GM12892 (cell line): Measurements from ENCODE around the gene CDC42SE2.
"Not testable (repeated sequence)": the region's sequence is repeated elsewhere in the genome, so short reads cannot be mapped to it uniquely, and the experiment has no call there.

ENCODE experiments used
- DNase-seq: peaks from one replicate; pipeline ENCODE4 v3.0.0; 2011; ENCODE audit not compliant: insufficient read length
- FAIRE-seq: peaks from 2 replicates; lab custom pipeline; 2011; peaks lifted over from hg19 to GRCh38; lab: Jason Lieb, UNC
- POLR2A ChIP-seq: IDR thresholded peaks from 2 replicates; pipeline ENCODE4 v1.6.1; 2011; ENCODE audit warnings: low read depth, low read length, control low read depth
- POLR2AphosphoS5 ChIP-seq: IDR thresholded peaks from 2 replicates; pipeline ENCODE4 v1.6.1; 2011; ENCODE audit warnings: low read depth, low read length, control low read depth
- TAF1 ChIP-seq: IDR thresholded peaks from 2 replicates; pipeline ENCODE4 v1.6.1; 2011; ENCODE audit warnings: low read depth, mild to moderate bottlenecking, control low read depth, low read length, borderline replicate concordance

CDC42SE2 gene

DNA sequence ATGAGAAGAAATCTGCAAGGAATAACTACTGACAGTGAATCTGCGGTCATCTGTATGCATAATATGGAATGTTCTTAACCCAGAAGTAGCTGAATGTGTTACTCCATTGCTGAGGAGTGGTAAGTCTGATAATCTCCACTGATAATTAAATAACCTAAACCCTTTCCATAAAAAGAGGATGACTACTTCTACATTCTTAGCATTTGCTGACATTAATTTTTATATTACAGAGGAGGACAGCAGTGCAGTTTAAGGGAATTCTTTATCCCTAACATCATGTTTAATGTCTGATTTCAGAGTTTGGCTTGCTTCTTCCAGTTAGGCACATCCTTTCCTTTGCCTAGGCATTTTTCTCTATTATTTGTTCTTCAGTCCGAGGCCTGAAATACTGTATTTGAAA lies 52.2 kb downstream of the CDC42SE2 start:
- FAIRE-seq (no peak), DNase-seq (no peak)
- TF ChIP-seq TAF1: no peak
- no peak for TF ChIP-seq POLR2A
- no peak for TF ChIP-seq POLR2AphosphoS5

- no peak for TF ChIP-seq POLR2A
- no peak for TF ChIP-seq POLR2AphosphoS5
- no peak for TF ChIP-seq TAF1
- FAIRE-seq (no peak), DNase-seq (no peak)
Observed at GRCh38 chr5:131316822-131317221, 53.0 kb downstream of the CDC42SE2 start.

DNA sequence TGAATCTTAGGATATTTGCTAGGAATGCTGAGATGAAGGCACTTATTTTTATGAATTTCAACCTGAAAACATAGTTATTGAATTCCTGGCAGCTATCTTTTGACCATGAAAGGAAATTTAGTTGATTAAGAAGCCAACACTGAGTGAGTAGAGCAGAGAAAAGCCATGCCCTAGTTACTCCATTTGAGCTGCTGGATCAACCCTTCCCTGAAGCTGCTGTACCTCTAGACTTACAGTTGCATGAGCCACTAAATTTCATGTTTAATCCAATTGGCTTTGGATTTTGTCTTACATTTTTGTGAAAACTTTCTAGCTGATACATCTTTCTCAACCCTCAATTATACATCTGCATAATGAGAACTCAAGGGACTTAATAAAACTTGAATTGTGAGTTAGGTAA lies 54.6 kb downstream of the CDC42SE2 start:
- TF ChIP-seq POLR2A (no peak), TAF1 (no peak), POLR2AphosphoS5 (no peak)
- FAIRE-seq (no peak), DNase-seq (no peak)

DNA sequence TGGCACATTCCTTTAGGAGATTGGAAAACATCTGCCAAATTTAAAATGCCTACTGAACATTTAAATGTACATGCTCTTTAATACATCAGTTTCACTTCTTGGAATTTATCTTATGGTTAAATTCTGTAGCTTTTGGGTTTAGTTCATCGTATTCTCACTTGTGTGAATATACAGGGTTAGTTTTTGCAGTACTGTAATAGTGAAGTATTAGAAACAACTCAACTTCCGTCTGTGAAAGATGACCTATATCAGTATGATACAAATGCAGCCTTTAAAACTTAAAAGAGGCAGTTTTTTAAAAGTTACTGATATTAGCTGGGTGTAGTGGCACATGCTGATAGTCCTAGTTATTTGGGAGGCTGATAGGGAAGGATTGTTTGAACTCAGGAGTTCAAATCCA lies 57.2 kb downstream of the CDC42SE2 start:
- TF ChIP-seq POLR2A (no peak), POLR2AphosphoS5 (no peak), TAF1 (no peak)
- DNase-seq (no peak), FAIRE-seq (no peak)

DNA sequence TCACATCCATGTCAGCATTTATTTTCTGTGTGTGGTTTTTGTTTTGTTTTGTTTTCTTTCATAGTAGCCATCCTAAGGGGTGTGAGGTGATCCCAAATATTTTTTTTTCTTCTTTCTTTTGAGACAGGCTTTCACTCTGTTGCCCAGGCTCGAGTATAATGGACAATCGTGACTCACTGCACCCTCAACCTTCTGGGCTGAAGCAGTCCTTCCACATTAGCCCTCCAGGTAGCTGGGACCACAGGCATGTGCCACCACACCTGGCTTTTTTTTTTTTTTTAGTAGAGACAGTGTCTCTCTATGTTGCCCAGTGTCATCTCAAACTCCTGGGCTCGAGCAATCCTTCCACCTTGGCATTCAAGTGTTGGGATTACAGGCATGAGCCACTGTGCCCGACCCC lies 59.1 kb downstream of the CDC42SE2 start:
- FAIRE-seq: no peak
- TF ChIP-seq TAF1 (no peak), POLR2AphosphoS5 (no peak), POLR2A (no peak)
- DNase-seq: no peak

- TF ChIP-seq TAF1: no peak
- TF ChIP-seq POLR2A: no peak
- no peak for TF ChIP-seq POLR2AphosphoS5
- DNase-seq (no peak), FAIRE-seq (no peak)
Observed at GRCh38 chr5:131323378-131323777, 59.5 kb downstream of the CDC42SE2 start.

- FAIRE-seq (no peak), DNase-seq (no peak)
- TF ChIP-seq POLR2AphosphoS5: no peak
- no peak for TF ChIP-seq POLR2A
- no peak for TF ChIP-seq TAF1
Observed at GRCh38 chr5:131324303-131324702, 60.5 kb downstream of the CDC42SE2 start.

DNA sequence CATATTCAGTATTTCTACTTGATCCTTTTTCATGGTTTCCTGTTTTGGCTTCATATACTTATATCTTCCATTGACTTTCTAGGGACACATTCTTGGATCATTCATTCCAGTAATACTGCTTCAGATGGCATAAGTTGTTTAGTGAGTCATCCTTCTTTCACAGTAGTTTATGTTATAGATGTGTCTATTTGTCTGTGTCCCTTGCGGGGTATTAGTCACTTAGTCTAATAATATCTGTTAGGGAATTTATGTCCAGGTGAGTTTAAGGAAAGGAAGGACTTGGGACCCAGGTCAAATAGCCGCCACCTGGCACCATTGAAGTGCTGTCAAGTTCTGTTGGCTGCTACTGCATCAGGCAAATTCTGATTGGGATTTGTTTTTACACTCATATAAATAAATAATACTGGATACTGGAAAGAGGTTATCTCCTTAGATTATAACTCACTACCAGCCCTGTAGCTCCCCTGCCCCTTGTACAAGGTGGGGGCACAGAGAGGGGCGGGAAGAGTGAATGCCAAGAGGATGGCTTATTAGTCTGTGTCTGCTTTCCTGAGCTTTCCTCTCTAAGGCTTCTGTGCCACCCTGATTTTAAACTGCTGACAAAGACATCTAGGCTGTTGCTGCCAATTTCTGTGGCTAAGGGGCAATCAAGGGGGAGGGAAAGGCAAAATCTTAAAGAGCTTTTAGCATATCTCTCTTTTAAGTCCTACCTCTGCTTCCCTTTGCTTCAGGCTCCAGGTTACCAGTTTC lies 64.9 kb downstream of the CDC42SE2 start:
- DNase-seq (no peak), FAIRE-seq (peak; percentile 24)
- no peak for TF ChIP-seq POLR2AphosphoS5
- no peak for TF ChIP-seq TAF1
- no peak for TF ChIP-seq POLR2A

- TF ChIP-seq POLR2AphosphoS5 (no peak), TAF1 (no peak), POLR2A (no peak)
- FAIRE-seq (no peak), DNase-seq (no peak)
Observed at GRCh38 chr5:131329286-131329560, 65.4 kb downstream of the CDC42SE2 start.

DNA sequence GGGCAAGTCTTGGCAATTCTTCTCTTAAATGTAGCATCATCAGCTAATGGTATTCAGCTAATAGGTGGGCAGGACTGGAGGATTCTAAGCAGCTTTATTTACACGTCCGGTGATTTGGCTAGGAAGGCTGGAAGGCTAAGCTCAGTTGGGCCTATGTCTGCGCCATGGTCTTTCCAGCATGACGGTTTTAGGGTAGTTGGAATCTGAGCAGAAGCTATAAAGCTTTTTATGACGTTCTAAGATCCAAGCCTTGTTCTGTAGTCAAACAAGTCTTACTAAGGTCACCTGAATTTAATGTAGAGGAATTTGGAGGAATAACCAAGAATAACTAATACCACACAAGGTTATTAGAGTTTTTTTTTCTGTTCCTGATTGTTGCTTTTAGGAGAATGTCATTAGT lies 66.2 kb downstream of the CDC42SE2 start:
- no peak for TF ChIP-seq POLR2AphosphoS5
- no peak for TF ChIP-seq TAF1
- no peak for TF ChIP-seq POLR2A
- no peak for FAIRE-seq
- no peak for DNase-seq

- not testable (repeated sequence) for DNase-seq, FAIRE-seq
Observed at GRCh38 chr5:131335756-131336155, 71.9 kb downstream of the CDC42SE2 start.

- FAIRE-seq, DNase-seq: not testable (repeated sequence)
Observed at GRCh38 chr5:131336801-131337200, 72.9 kb downstream of the CDC42SE2 start.

- FAIRE-seq, DNase-seq: not testable (repeated sequence)
Observed at GRCh38 chr5:131337240-131338050, 73.6 kb downstream of the CDC42SE2 start.
